Stimulated activated CD4-positive, alpha-beta T cell treated with anti-CD3 and anti-CD28 coated beads, Interleukin-1b, Interleukin-23, amount 100 ng/mL, for 1 hour (primary cell): ENCODE data around the gene NFX1.

Experiments
- DNase-seq, 2 donors: peaks; one replicate each; pipeline ENCODE4 v3.0.0-alpha.2; 2020; ENCODE audit warnings: low read depth in 2 of 2

NFX1 gene

GRCh38 chr9:33290247-33291030 is at the start of gene NFX1:
NFX1 (plus strand) TSS chr9:33290516; CDS start chr9:33290573, 57 bp downstream.
- DNase-seq: peak; percentile 92 to 95

GRCh38 chr9:33241298-33241697 is 49.0 kb upstream of the NFX1 start:
- DNase-seq: no peak

DNA sequence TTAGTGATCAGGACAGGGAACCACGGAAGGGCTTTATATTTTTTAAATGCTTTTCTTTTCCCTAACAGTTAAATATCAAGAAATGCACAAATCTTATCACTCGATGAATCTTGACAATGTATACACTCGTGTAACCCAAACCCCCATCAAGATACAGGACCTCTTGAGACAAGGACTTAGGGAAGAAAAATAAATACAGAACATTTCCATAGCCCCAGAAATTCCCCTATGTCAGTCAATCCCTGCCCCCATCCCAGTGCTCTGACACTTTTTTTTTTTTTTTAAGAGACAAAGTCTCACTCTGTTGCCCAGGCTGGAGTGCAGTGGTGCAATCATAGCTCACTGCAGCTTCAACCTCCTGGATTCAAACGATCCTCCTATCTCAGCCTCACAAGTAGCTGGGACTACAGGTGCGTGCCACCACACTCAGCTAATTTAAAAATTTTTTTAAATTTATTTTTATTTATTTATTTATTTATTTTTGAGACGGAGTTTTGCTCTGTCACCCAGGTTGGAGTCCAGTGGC is 47.6 kb upstream of the NFX1 start:
- no peak for DNase-seq

DNA sequence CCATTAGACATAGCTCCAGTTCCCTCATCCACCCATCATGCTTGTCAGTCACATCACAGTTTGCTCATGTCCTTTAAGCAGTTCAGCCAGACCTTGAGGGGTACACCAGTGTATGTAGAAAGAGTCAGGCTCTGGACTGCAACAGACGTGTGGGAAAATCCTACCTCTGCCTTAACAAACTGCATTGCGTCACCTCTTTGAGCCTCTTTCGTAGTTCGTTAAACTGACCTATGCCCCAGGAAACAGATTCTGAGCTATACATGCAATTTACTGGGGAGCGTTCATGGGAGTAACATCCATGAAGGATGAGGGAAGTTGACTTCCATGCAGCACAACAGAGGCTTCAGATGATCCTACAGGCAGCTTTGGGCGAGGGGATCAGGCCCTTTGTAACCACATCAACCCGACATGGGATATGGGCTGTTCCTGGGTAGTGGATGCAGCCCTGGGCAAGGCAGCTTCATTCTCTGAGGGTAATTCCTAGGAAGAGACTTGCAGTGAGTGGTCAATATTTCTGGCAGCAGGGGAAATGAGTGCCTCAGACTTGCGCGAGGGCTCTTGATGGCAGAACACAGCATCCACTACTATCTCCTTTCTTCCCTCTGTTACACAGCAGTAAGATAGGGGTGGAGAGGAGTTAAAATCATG is 46.1 kb upstream of the NFX1 start:
- DNase-seq: no peak

DNA sequence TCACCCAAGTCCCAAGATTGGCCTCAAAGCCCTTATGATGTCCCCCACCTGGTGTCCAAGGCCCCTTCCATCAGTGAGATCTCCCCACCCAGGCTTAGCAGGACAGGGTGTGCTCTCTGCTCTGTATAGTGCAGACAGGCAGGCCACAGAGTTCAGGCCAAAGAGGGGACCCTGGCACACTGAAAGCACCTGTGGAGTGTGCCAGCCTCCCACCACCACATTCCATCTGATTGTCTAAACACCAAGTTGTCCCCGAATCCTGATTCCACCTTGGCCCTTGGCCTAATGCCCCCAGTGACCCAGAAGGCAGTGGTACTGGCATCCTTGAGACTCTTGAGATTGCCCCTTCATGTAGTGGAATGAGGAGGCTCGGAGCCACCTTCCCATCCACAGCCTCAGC is 45.0 kb upstream of the NFX1 start:
- no peak for DNase-seq

GRCh38 chr9:33246269-33246860 is 44.0 kb upstream of the NFX1 start:
- DNase-seq: no peak

- DNase-seq: no peak
These were observed 41.7 kb upstream of the NFX1 start for GRCh38 chr9:33248606-33249005.

DNA sequence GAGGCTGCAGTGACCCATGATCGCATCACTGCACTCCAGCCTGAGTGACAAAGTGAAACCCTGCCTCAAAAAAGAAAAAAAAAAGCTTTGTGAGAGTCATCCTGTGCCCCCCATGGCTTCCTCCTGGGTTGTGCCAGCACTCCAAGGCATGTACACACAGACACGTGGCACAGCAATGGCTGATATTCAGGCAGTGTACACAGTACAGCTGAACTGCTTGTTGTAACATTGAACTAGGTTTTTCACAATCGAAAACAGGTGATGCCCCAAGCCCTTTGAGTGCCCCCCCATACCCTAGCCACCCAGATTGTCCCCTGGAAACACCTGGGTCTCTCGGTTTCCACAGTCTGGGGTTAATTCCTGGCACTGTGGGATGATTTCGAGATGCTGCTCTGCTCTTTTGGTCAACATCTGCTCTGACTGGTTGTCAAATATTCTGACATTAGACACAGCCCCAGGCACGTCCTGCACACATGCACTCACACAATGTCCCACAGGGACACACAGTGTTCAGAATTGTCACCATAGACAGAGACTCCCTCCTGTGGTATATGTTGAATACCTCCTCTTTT is 41.1 kb upstream of the NFX1 start:
- no peak for DNase-seq

DNA sequence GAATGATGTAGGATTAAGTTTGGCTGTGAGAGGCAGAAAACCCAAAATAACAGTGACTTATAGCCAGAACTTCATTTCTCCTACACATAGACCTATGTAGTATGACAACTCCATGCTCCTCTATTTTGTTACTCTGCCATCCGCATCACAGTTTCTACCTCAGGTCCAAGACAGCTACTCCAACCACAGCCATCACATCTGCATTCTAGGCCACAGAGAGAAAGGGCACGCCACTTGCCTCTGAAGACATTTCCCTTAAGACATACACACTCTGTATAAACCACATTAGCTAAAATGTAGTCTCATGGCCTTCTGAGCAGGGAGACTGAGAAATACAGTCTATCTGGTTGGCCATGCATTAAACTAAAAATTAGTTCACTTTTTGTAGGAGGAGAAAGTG is 40.3 kb upstream of the NFX1 start:
- DNase-seq: no peak

GRCh38 chr9:33250458-33250995 is 39.8 kb upstream of the NFX1 start:
- DNase-seq: no peak

GRCh38 chr9:33254211-33254610 is 36.1 kb upstream of the NFX1 start:
- no peak for DNase-seq

DNA sequence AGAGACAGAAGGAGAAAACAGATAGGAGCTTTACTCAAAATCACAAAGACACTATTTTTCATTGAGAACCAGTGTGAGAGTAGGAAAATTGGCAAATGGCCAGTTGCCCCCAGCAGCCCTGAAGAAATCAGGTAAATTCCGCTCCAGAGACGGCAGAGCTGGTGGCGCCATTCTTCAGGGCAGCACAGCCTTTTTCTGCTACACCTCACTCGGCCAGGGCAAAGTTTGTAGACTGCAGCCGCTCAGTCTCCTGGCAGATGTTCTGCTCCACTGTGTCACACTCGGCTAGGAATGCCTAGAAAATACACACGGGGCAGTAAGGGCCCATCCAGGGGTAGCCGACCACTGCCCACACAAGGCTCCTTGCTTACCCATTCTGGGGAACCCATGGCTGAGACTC is 35.3 kb upstream of the NFX1 start:
- DNase-seq: no peak

DNA sequence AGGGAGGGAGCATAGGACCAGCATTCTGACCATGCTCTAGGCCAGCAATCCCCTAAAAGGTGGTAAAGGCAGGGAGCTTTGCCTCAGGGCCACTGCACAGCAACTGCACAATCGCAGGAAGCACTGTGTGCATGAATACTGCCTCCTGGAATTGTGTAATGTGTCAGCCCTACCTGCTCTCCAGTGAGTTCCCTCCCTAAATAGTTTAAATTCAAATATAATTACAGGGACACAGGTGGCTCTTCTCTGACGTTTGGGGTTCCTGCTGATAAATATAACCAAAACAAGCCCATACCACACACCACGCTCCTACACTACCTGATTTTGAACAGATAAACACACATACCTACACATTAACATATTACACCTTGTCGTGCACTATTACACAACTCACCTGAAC is 34.8 kb upstream of the NFX1 start:
- DNase-seq: no peak

- DNase-seq: no peak
These were observed 34.1 kb upstream of the NFX1 start for GRCh38 chr9:33256236-33256635.

- no peak for DNase-seq
These were observed 33.0 kb upstream of the NFX1 start for GRCh38 chr9:33257276-33257675.

GRCh38 chr9:33260372-33260771 is 29.9 kb upstream of the NFX1 start:
- DNase-seq: no peak

- DNase-seq: peak in 1 of 2 donors; percentile 4
These were observed 26.9 kb upstream of the NFX1 start for GRCh38 chr9:33263131-33264002.

DNA sequence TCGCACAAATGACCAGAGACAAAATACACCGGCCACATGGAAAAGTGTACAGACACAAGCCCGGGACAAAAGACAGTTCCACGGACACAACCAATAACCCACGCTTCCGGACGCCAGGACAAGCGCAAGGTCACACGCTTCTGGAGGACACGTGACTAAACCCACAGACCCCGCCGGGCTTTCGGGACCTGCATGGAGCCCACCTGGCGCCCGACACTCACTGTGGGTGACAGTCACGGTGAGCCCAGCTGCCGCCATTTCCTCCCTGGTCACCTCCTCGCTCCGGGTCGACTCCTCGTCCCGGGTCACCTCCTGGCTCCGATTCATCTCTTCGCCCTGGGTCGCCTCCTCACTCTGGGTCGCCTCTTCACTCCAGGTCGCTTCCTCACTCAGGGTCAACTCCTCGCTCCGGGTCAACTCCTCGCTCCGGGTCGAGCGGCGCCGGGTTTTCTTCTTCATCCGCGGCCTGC is 26.3 kb upstream of the NFX1 start:
- peak in 1 of 2 donors; percentile 3 for DNase-seq

- peak; percentile 99 to 100 for DNase-seq
These were observed 25.7 kb upstream of the NFX1 start, which contains the start of the genes BAG1 and CHMP5 for GRCh38 chr9:33264473-33265177. BAG1 (minus strand) TSS chr9:33264708. CHMP5 (plus strand) TSS chr9:33265049; CDS start chr9:33265079, 30 bp downstream.

- no peak for DNase-seq
These were observed 25.0 kb upstream of the NFX1 start for GRCh38 chr9:33265211-33265865.
